Peyer's patch (tissue), 4 donors: ENCODE measurements around the gene TMEM217. TPM values are rescaled to one million over a fixed set of nuclear protein-coding genes. Genes with fewer than 3 reads are reported as not detected.

Experiments used
- DNase-seq, 3 donors: peaks; one replicate each; pipeline ENCODE4 v3.0.0-alpha.2; 2017 to 2019
- H3K27ac ChIP-seq, 4 donors: fragments of 200-600 bp; sonication (generic); one replicate each; pipeline ENCODE4 v1.5.1; 2016 to 2019
- H3K27me3 ChIP-seq, 2 donors: fragments of 200-600 bp; sonication (generic); one replicate each; pipeline ENCODE4 v1.5.1; 2019
- H3K36me3 ChIP-seq, 3 donors: fragments of 200-600 bp; sonication (generic); one replicate each; pipeline ENCODE4 v1.5.1; 2016 to 2019
- H3K4me1 ChIP-seq, 4 donors: fragments of 200-600 bp; sonication (generic); one replicate each; pipeline ENCODE4 v1.5.1; 2016 to 2019
- H3K4me3 ChIP-seq, 4 donors: fragments of 200-600 bp; sonication (generic); 1 replicate in 3 of 4; 2 replicates in 1 of 4; pipeline ENCODE4 v1.5.1; 2016 to 2019; ENCODE audit warnings: mild to moderate bottlenecking in 1 of 4
- H3K9me3 ChIP-seq, 4 donors: fragments of 200-600 bp; sonication (generic); one replicate each; pipeline ENCODE4 v1.5.1; 2016 to 2019; ENCODE audit warnings: mild to moderate bottlenecking in 1 of 4
- CTCF ChIP-seq, 6 experiments: fragments of 450-650 bp in 4 of 6; fragments of 200-600 bp in 2 of 6; sonication (generic) in 1 of 6; IDR thresholded peaks; one replicate each; pipeline ENCODE4 v1.5.1; 2017 to 2019; ENCODE audit warnings: antibody characterized with exemption in 6 of 6, mild to moderate bottlenecking in 3 of 6, moderate library complexity in 1 of 6
- POLR2A ChIP-seq, 2 donors: fragments of 450-650 bp; IDR thresholded peaks; one replicate each; pipeline ENCODE4 v1.5.1; 2017; ENCODE audit warnings: antibody characterized with exemption in 2 of 2, mild to moderate bottlenecking in 2 of 2, moderate library complexity in 2 of 2
- total RNA-seq, 4 donors: library from RNA; depleted of rRNA; stranded (reverse); fragments of >200 nt; gene quantifications; one replicate each; pipeline ENCODE4 v1.1.0, GENCODE V29; 2016

TMEM217 gene
- total RNA-seq, 4 donors from 2014 or later: 0.53 TPM; not detected in 3

DNA sequence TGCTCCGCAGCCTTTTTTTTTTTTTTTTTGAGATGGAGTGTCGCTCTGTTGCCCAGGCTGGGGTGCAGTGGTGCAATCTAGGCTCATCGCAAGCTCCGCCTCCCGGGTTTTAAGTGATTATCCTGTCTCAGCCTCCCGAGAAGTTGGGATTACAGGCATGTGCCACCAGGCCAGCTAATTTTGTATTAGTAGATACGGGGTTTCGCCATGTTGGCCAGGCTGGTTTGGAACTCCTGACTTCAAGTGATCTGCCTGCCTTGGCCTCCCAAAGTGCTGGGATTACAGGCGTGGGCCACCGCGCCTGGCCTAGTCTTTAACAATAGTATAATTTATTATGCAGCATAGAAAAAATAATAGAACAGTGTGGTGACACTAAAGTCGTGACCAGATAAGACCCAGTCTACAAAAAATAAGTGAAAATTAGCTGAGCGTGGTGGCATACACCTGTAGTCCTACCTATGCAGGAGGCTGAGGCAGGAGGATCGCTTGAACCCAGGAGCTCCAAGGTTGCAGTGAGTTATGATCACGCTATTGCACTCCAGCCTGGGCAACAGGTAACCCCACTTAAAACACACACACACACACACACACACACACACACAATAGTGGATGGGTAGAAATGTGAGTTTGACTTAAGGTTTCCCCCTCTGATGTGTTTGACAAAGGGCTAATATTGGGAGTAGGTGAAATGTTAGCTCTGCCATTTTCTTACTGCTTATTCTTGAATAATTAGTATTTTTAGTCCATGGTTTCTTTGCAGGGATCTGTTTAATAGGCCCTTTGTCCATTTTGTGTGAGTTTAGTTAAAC is 81.5 kb downstream of the TMEM217 start:
- H3K9me3 ChIP-seq: no peaks in the 10 kb centered on the region
- H3K27ac ChIP-seq: peak overlapping the region in 1 of 4 donors; percentile 18
- H3K27me3 ChIP-seq: no peaks in the 10 kb centered on the region
- DNase-seq: no peak
- TF ChIP-seq CTCF (IDR thresholded peaks at IDR 0.05) (no peak), POLR2A (IDR thresholded peaks at IDR 0.05) (no peak)
- no peak overlapping the region for H3K4me3 ChIP-seq
- H3K36me3 ChIP-seq: peaks cover 0 to 35% (median 0%) of the 10 kb centered on the region in 3 donors
- H3K4me1 ChIP-seq: peaks cover 0 to 33% (median 13%) of the 10 kb centered on the region in 4 donors

DNA sequence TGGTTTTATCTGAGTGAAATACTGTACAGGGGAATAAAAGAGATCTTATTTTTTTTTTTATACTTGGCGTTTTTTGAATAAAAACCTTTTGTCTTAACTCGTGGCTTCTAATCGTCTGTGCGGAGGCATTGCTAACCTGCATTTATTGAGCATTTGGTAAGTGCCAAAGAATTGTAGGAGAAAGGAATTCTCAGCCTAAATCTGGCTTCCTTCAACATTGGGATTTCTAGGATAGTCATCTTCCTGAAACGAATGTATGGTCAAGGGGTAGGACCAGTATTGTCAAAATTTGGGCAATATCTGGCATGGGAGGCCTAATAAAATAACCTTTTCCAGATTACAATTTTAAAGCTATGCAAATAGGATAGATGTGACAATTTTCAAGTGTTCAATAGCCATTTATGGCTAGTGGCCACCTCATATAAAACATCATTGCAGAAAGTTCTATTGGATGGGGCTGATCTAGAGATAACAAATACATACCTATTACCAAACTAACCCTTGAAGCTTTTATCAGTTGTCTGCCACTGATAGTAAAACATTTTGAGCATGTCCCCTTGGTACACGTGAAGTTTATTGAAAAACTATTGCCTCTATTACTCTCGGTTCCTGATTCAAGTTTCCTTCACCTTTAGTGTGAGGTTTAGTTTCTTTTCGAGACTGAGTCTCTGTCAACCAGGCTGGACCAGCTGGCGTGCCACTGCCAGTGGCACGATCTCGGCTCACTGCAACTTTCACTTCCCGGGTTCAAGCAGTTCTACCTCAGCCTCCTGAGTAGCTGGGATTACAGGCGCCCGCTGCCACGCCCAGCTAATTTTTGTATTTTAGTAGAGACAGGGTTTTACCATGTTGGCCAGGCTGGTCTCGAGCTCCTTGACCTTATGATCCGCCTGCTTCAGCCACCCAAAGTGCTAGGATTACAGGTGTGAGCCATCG is 82.3 kb downstream of the TMEM217 start:
- H3K27ac ChIP-seq: peak overlapping the region in 1 of 4 donors; percentile 18
- peak in 2 of 3 donors; percentile 54 to 72 for DNase-seq

GRCh38 chr6:37174515-37175331 is 83.2 kb downstream of the TMEM217 start:
- peaks cover 0 to 33% (median 18%) of the 10 kb centered on the region in 4 donors for H3K4me1 ChIP-seq
- no peak for TF ChIP-seq POLR2A (IDR thresholded peaks at IDR 0.05)
- TF ChIP-seq CTCF (IDR thresholded peaks at IDR 0.05): no peak
- peak in 1 of 3 donors; percentile 49 for DNase-seq
- peaks cover 0 to 40% (median 0%) of the 10 kb centered on the region in 3 donors for H3K36me3 ChIP-seq
- H3K9me3 ChIP-seq: no peaks in the 10 kb centered on the region
- H3K4me3 ChIP-seq: peak overlapping the region in 2 of 4 donors; percentile 10 to 91
- H3K27me3 ChIP-seq: no peaks in the 10 kb centered on the region
- H3K27ac ChIP-seq: peak overlapping the region in 2 of 4 donors; percentile 95 to 96

More for the DNA sequence above, 82.3 kb downstream of the TMEM217 start:
- H3K36me3 ChIP-seq: peaks cover 0 to 40% (median 0%) of the 10 kb centered on the region in 3 donors
- H3K9me3 ChIP-seq: no peaks in the 10 kb centered on the region
- no peak for TF ChIP-seq CTCF (IDR thresholded peaks at IDR 0.05)
- TF ChIP-seq POLR2A (IDR thresholded peaks at IDR 0.05): no peak
- H3K27me3 ChIP-seq: no peaks in the 10 kb centered on the region
- peaks cover 0 to 33% (median 17%) of the 10 kb centered on the region in 4 donors for H3K4me1 ChIP-seq
- H3K4me3 ChIP-seq: no peak overlapping the region

- peak overlapping the region in 3 of 4 donors; percentile 93 to 96 (median 95) for H3K27ac ChIP-seq
- H3K36me3 ChIP-seq: peaks cover 0 to 40% (median 0%) of the 10 kb centered on the region in 3 donors
- peak overlapping the region in 2 of 4 donors; percentile 10 to 91 for H3K4me3 ChIP-seq
- H3K4me1 ChIP-seq: peaks cover 0 to 33% (median 18%) of the 10 kb centered on the region in 4 donors
- no peak for TF ChIP-seq POLR2A (IDR thresholded peaks at IDR 0.05)
- no peak for TF ChIP-seq CTCF (IDR thresholded peaks at IDR 0.05)
- H3K27me3 ChIP-seq: no peaks in the 10 kb centered on the region
- peak in 1 of 3 donors; percentile 31 for DNase-seq
- no peaks in the 10 kb centered on the region for H3K9me3 ChIP-seq
Observed at GRCh38 chr6:37174196-37174514, 83.8 kb downstream of the TMEM217 start.
